ENCODE results near the gene SPOCK1. TPM values are rescaled to one million over a fixed set of nuclear protein-coding genes. Genes with fewer than 3 reads are reported as not detected.

The SPOCK1 gene
- total RNA-seq, 4 donors from 2014 or later: 8.6 to 34.8 (median 13.2) TPM

GRCh38 chr5:137372773-137373160 is 126.4 kb downstream of the SPOCK1 start:
- H3K4me3 ChIP-seq: no peak overlapping the region
- in situ Hi-C loops (cut with MboI; ENCODE audit: low pct_ligation_motif_present in 1 of 4, low pct_unique_long_range_greater_than_20kb in 1 of 4, low sequenced_read_pairs in 3 of 4) (no loop called here), intact Hi-C loops (cut with DNase I; ENCODE audit: low total_unique reads) (no loop called here)
- DNase-seq: no peak
- H3K9me3 ChIP-seq: no peaks in the 10 kb centered on the region
- H3K4me1 ChIP-seq: no peaks in the 10 kb centered on the region
- WGBS, 2 donors (ENCODE audit: low coverage in 1 of 2): 51 to 88% methylated on average over 2 of the region's 2 CpGs
- no peaks in the 10 kb centered on the region for H3K27me3 ChIP-seq
- H3K27ac ChIP-seq: no peak overlapping the region
- no peak for TF ChIP-seq EP300 (IDR thresholded peaks at IDR 0.05; ENCODE audit: low read depth)
- no peak for TF ChIP-seq CTCF (IDR thresholded peaks at IDR 0.05)
- TF ChIP-seq POLR2A (IDR thresholded peaks at IDR 0.05): no peak
- TF ChIP-seq POLR2AphosphoS5 (IDR thresholded peaks at IDR 0.05): no peak
- H3K36me3 ChIP-seq: no peaks in the 10 kb centered on the region

DNA sequence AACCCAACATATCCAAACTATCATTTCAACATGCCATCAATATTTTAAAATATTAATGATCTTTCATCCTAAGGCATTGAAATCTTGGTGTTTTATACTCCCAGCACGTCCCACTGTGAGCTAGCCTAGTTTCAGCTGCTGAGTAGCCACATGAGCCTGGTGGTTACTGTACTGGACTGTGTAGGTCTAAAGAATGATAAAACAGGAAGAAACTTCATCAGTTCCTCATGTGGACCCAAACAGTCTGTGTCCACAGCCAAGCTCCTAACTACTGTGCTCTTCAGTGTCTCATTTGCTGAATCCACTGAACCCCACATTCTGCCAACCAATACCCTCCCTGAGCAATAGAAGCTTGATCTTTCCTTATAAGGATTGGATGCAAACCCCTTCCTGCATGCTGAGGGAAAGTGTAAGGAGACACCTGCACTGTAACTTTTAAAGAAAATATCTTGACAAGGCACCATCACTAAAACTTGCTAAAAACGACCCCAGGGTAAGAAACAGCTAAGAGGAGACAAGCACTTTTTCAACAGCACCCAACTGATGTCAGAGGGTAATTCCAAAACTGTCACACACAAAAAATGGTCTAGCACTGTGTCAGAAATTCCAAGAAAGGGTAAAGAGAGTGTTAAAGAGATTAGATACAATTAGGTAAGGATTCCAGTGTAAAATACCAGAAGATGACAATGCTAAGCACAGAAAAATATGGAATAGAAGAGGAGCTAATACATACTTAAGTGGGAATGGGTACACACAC is 126.9 kb downstream of the SPOCK1 start:
- 50 to 67% methylated on average over 2 of the region's 2 CpGs for WGBS, 2 donors (ENCODE audit: low coverage in 1 of 2)

GRCh38 chr5:137370096-137371071 is 128.7 kb downstream of the SPOCK1 start:
- H3K4me1 ChIP-seq: no peaks in the 10 kb centered on the region
- intact Hi-C loops (cut with DNase I; ENCODE audit: low total_unique reads) (no loop called here), in situ Hi-C loops (cut with MboI; ENCODE audit: low pct_ligation_motif_present in 1 of 4, low pct_unique_long_range_greater_than_20kb in 1 of 4, low sequenced_read_pairs in 3 of 4) (no loop called here)
- no peaks in the 10 kb centered on the region for H3K36me3 ChIP-seq
- TF ChIP-seq POLR2A (IDR thresholded peaks at IDR 0.05) (no peak), POLR2AphosphoS5 (IDR thresholded peaks at IDR 0.05) (no peak), CTCF (IDR thresholded peaks at IDR 0.05) (no peak)
- no peaks in the 10 kb centered on the region for H3K27me3 ChIP-seq
- H3K4me3 ChIP-seq: no peak overlapping the region
- no peaks in the 10 kb centered on the region for H3K9me3 ChIP-seq
- WGBS, 2 donors (ENCODE audit: low coverage in 1 of 2): 78% methylated on average over 3 to 15 of the region's 15 CpGs
- no peak overlapping the region for H3K27ac ChIP-seq
- DNase-seq: no peak

More for the DNA sequence above, 126.9 kb downstream of the SPOCK1 start:
- intact Hi-C loops (cut with DNase I; ENCODE audit: low total_unique reads): no loop called here
- no peaks in the 10 kb centered on the region for H3K36me3 ChIP-seq
- no peaks in the 10 kb centered on the region for H3K9me3 ChIP-seq
- no peak overlapping the region for H3K27ac ChIP-seq
- TF ChIP-seq EP300 (IDR thresholded peaks at IDR 0.05; ENCODE audit: low read depth) (no peak), POLR2A (IDR thresholded peaks at IDR 0.05) (no peak), POLR2AphosphoS5 (IDR thresholded peaks at IDR 0.05) (no peak), CTCF (IDR thresholded peaks at IDR 0.05) (no peak)
- no peaks in the 10 kb centered on the region for H3K4me1 ChIP-seq
- H3K27me3 ChIP-seq: no peaks in the 10 kb centered on the region
- in situ Hi-C loops (cut with MboI; ENCODE audit: low pct_ligation_motif_present in 1 of 4, low pct_unique_long_range_greater_than_20kb in 1 of 4, low sequenced_read_pairs in 3 of 4): no loop called here
- no peak overlapping the region for H3K4me3 ChIP-seq
- no peak for DNase-seq

- Histone ChIP-seq H3K36me3 (no peaks in the 10 kb centered on the region), H3K27ac (no peak overlapping the region), H3K4me1 (no peaks in the 10 kb centered on the region), H3K4me3 (no peak overlapping the region), H3K27me3 (no peaks in the 10 kb centered on the region), H3K9me3 (no peaks in the 10 kb centered on the region)
- intact Hi-C loops (cut with DNase I; ENCODE audit: low total_unique reads) (no loop called here), in situ Hi-C loops (cut with MboI; ENCODE audit: low pct_ligation_motif_present in 1 of 4, low pct_unique_long_range_greater_than_20kb in 1 of 4, low sequenced_read_pairs in 3 of 4) (no loop called here)
- WGBS, 2 donors (ENCODE audit: low coverage in 1 of 2): 80 to 87% methylated on average over 1 to 6 of the region's 6 CpGs
- DNase-seq: no peak
- no peak for TF ChIP-seq POLR2A (IDR thresholded peaks at IDR 0.05)
- no peak for TF ChIP-seq CTCF (IDR thresholded peaks at IDR 0.05)
- no peak for TF ChIP-seq POLR2AphosphoS5 (IDR thresholded peaks at IDR 0.05)
Measured at GRCh38 chr5:137368651-137369050, 130.5 kb downstream of the SPOCK1 start.

All from transverse colon (tissue), 4 donors.